Vagina (tissue), 2 donors: ENCODE measurements around the gene LINGO1.

Experiments used
- POLR2A ChIP-seq, 2 donors: fragments of 450-650 bp; IDR thresholded peaks; one replicate each; pipeline ENCODE4 v1.6.1; 2017; ENCODE audit warnings: antibody characterized with exemption in 2 of 2, mild to moderate bottlenecking in 2 of 2, moderate library complexity in 2 of 2
- POLR2AphosphoS5 ChIP-seq, 2 donors: sonication (generic); formaldehyde crosslinking; IDR thresholded peaks; one replicate each; pipeline ENCODE4 v1.9.0; 2017; ENCODE audit warnings: antibody characterized with exemption in 2 of 2, mild to moderate bottlenecking in 2 of 2, low read depth in 1 of 2; ENCODE audit not compliant: insufficient read depth in 1 of 2
- TF ChIP-seq, protein P1 (sequence below), 3 experiments: fragments of 450-650 bp in 2 of 3; fragments of 200-600 bp in 1 of 3; sonication (generic) in 1 of 3; IDR thresholded peaks; one replicate each; pipeline ENCODE4 v1.5.1; 2017 to 2019; ENCODE audit warnings: antibody characterized with exemption in 3 of 3, mild to moderate bottlenecking in 2 of 3, moderate library complexity in 2 of 3

DNA sequence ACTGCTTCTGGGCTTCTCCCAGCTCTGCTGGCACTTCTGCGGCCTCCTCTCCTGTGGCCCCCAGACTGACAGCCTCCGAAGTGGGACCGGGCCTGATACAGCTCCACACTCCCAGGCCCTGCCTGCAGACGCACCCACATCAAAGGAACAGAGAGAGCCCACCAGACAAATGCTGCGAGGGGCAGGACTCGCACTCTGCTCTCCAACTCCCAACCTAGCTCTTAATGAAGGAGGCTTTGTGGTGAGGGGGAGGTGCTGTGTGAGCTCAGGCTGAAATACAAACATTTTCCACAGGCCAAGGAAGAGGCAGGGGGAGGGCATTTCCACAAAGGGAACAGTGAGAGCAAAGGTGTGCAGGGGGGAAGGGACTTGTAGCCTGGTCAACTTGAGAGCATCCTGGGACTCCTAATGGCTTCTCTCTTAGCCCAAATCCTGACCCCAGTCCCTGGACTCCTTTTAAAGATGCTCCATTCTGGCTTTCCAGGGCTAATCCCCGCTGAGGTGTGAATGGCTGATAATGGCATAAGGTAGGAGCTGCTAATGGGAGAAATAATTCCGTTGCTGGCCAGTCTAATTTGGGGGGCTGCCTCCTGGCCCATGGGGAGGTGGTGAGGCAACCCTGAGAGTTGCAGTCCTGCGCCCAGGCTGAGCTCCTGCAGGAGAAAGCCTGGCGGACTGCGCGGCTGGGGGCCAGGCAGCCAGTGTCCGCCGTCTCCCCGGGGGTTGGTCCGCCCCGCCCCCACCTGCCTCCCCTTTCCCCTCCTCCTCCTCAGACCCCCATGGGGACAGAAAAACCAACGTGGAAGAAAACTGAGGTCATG lies 9.6 kb downstream of the LINGO1 start:
- TF ChIP-seq, protein P1, sequence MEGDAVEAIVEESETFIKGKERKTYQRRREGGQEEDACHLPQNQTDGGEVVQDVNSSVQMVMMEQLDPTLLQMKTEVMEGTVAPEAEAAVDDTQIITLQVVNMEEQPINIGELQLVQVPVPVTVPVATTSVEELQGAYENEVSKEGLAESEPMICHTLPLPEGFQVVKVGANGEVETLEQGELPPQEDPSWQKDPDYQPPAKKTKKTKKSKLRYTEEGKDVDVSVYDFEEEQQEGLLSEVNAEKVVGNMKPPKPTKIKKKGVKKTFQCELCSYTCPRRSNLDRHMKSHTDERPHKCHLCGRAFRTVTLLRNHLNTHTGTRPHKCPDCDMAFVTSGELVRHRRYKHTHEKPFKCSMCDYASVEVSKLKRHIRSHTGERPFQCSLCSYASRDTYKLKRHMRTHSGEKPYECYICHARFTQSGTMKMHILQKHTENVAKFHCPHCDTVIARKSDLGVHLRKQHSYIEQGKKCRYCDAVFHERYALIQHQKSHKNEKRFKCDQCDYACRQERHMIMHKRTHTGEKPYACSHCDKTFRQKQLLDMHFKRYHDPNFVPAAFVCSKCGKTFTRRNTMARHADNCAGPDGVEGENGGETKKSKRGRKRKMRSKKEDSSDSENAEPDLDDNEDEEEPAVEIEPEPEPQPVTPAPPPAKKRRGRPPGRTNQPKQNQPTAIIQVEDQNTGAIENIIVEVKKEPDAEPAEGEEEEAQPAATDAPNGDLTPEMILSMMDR (IDR thresholded peaks at IDR 0.05) = no peak
- TF ChIP-seq POLR2AphosphoS5 (IDR thresholded peaks at IDR 0.05; ENCODE audit: insufficient read depth in 1 of 2, low read depth in 1 of 2) (no peak), POLR2A (IDR thresholded peaks at IDR 0.05) (no peak)
